Measurements from ENCODE around the gene AGBL4.

GRCh38 chr1:49597436-49597835 is 426.3 kb downstream of the AGBL4 start:
- TF ChIP-seq, protein P1, sequence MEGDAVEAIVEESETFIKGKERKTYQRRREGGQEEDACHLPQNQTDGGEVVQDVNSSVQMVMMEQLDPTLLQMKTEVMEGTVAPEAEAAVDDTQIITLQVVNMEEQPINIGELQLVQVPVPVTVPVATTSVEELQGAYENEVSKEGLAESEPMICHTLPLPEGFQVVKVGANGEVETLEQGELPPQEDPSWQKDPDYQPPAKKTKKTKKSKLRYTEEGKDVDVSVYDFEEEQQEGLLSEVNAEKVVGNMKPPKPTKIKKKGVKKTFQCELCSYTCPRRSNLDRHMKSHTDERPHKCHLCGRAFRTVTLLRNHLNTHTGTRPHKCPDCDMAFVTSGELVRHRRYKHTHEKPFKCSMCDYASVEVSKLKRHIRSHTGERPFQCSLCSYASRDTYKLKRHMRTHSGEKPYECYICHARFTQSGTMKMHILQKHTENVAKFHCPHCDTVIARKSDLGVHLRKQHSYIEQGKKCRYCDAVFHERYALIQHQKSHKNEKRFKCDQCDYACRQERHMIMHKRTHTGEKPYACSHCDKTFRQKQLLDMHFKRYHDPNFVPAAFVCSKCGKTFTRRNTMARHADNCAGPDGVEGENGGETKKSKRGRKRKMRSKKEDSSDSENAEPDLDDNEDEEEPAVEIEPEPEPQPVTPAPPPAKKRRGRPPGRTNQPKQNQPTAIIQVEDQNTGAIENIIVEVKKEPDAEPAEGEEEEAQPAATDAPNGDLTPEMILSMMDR (IDR thresholded peaks at IDR 0.05 in 2 of 3, conservative IDR thresholded peaks at IDR 0.05 in 1 of 3; ENCODE audit: borderline replicate concordance in 1 of 3, insufficient read depth in 1 of 3, low read depth in 2 of 3, low read length in 2 of 3): no peak
- no peak for TF ChIP-seq POLR2AphosphoS5 (IDR thresholded peaks at IDR 0.05; ENCODE audit: low read depth, low read length)
- TF ChIP-seq POLR2A (IDR thresholded peaks at IDR 0.05; ENCODE audit: borderline replicate concordance, extremely low read depth, insufficient read depth, insufficient read length): no peak
- no peak for TF ChIP-seq REST (IDR thresholded peaks at IDR 0.05; ENCODE audit: low read depth)
- TF ChIP-seq MAX (IDR thresholded peaks at IDR 0.05): no peak
- TF ChIP-seq SIN3A (IDR thresholded peaks at IDR 0.05; ENCODE audit: low read depth): no peak
- TF ChIP-seq CEBPB (IDR thresholded peaks at IDR 0.05; ENCODE audit: low read depth): no peak
- no peak for TF ChIP-seq YY1 (IDR thresholded peaks at IDR 0.05; ENCODE audit: extremely low read depth, insufficient replicate concordance, low read depth, low read length)
- TF ChIP-seq ZBTB33 (IDR thresholded peaks at IDR 0.05; ENCODE audit: extremely low read depth, insufficient replicate concordance, low read length): no peak

Data from HCT116 (cell line).